Urinary bladder (tissue), 4 donors: ENCODE results near the gene GRAMD2B. TPM values are rescaled to one million over a fixed set of nuclear protein-coding genes. Genes with fewer than 3 reads are reported as not detected.

Experiments used
- DNase-seq: peaks from one replicate; pipeline ENCODE4 v3.0.0-alpha.2; 2015; ENCODE audit errors: extremely low spot score
- H3K27ac ChIP-seq: one replicate; pipeline ENCODE4 v1.5.1; 2013; ENCODE audit warnings: low read depth, mild to moderate bottlenecking, moderate library complexity
- H3K36me3 ChIP-seq: one replicate; pipeline ENCODE4 v1.6.1; 2013; ENCODE audit warnings: mild to moderate bottlenecking, moderate library complexity; ENCODE audit not compliant: insufficient read depth
- H3K4me1 ChIP-seq: one replicate; pipeline ENCODE4 v1.6.1; 2013; ENCODE audit warnings: mild to moderate bottlenecking, moderate library complexity; ENCODE audit not compliant: insufficient read depth
- H3K4me3 ChIP-seq: one replicate; pipeline ENCODE4 v1.5.1; 2013; ENCODE audit warnings: low read depth, low read length
- WGBS: extraction: QIAGEN DNeasy Blood & Tissue Kit; methylation state at CpG from one replicate; pipeline ENCODE4 v1.1.7; 2013; 5-methylcytosine and 5-hydroxymethylcytosine counted together
- polyA plus RNA-seq: library from polyadenylated mRNA; stranded (reverse); fragments of 200-250 nt; gene quantifications from one replicate; pipeline ENCODE4 v1.2.3, GENCODE V29; 2013
- total RNA-seq: library from RNA; depleted of rRNA; stranded (reverse); fragments of >200 nt; gene quantifications from one replicate; pipeline ENCODE4 v1.2.3, GENCODE V29; 2014
- donor health status: healthy with polysubstance abuse.
- donor health status: healthy.

The GRAMD2B gene
- total and polyA plus RNA-seq, 2 donors, result 10.8 to 39.4 TPM

DNA sequence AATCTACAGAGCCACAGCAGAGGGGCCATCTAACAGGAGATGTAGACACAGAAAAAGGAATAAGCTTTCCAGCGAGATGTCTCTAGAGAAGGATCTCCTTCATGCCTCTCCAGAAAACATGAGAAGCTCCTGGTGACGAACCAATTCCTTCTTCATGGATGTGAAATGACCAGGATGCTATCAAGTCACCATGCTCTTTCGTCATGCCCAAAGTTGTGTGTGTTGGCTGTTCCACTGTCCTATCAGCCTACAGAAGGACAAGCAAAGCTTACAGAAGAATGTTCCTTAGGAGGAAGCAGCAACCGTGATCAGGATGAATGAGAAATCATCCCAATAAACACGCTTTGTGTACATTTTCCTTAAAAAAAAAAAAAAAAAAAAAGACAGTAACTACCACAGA, 117.4 kb downstream of the GRAMD2B start:
- no peak for DNase-seq
- 68% methylated on average over 5 of the region's 5 CpGs for WGBS
- no peaks in the 10 kb centered on the region for H3K36me3 ChIP-seq
- no peaks in the 10 kb centered on the region for H3K4me1 ChIP-seq
- H3K27ac ChIP-seq, result no peak overlapping the region
- H3K4me3 ChIP-seq, result no peak overlapping the region

GRCh38 chr5:126542441-126542840, 119.2 kb downstream of the GRAMD2B start:
- no peak overlapping the region for H3K27ac ChIP-seq
- no peak overlapping the region for H3K4me3 ChIP-seq
- WGBS, result 67% methylated on average over 2 of the region's 2 CpGs
- peaks cover 3% of the 10 kb centered on the region for H3K36me3 ChIP-seq
- no peaks in the 10 kb centered on the region for H3K4me1 ChIP-seq
- DNase-seq, result no peak

- 87% methylated on average over 1 of the region's 1 CpG for WGBS
- Histone ChIP-seq H3K36me3 (peaks cover 3% of the 10 kb centered on the region), H3K4me3 (no peak overlapping the region), H3K4me1 (no peaks in the 10 kb centered on the region), H3K27ac (no peak overlapping the region)
- no peak for DNase-seq
These were observed 119.8 kb downstream of the GRAMD2B start for GRCh38 chr5:126543009-126543408.

DNA sequence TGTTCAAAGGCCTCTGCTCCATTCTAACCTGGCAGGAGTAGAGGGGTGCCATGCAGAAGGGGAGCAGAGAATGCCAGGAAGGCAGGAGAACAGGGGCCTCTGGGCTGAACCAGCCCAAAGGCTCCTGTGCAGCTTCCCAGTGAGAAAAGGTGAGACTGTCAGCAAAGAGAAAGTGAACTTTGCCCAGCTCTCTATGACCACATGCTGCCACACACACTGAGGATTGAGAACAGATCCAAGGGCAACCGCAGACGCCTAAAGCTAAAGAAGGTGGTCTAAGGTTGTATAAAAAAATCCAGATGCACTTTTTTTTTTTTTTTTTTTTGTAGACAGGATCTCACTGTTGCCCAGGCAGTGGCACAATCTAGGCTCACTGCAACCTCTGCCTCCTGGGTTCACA, 120.5 kb downstream of the GRAMD2B start:
- H3K4me1 ChIP-seq, result no peaks in the 10 kb centered on the region
- DNase-seq, result no peak
- H3K4me3 ChIP-seq, result no peak overlapping the region
- WGBS, result 98% methylated on average over 2 of the region's 2 CpGs
- H3K27ac ChIP-seq, result no peak overlapping the region
- H3K36me3 ChIP-seq, result peaks cover 3% of the 10 kb centered on the region

Other genes starting within 250 kb of the GRAMD2B start
- 73.2 TPM for gene ALDH7A1, start 171.8 kb downstream of the GRAMD2B start, total RNA-seq
- 45.6 TPM for gene ALDH7A1, start 171.8 kb downstream of the GRAMD2B start, polyA plus RNA-seq
- 47.1 TPM for gene PHAX, start 177.5 kb downstream of the GRAMD2B start, total RNA-seq
- 27.6 TPM for gene PHAX, start 177.5 kb downstream of the GRAMD2B start, polyA plus RNA-seq